GM12801 (cell line): ENCODE measurements around the gene DIP2C.

Experiments used
- TF ChIP-seq, protein P1 (sequence below): IDR thresholded peaks from one replicate; pipeline ENCODE4 v1.5.1; 2011; ENCODE audit warnings: control low read depth; ENCODE audit not compliant: insufficient read length; ENCODE audit errors: extremely low read depth

The DIP2C gene

DNA sequence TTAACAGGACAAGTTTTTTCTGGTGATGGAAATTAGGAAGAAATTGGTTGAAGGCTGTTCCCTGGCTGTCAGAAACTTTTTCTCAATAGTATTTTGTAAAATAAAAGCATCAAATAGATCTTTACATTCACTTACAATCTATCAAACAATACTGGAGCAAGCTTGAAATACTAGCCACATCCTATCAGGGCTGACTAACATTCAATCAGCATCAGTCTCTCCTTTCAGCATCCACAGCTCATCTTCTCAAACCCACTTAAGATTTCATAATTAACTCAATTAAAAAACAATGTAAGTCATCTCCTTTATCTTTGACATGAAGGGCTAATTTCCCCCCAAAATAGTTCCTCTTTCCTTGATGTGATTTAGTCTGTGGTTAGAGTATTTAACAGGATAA lies 80.2 kb downstream of the DIP2C start:
- TF ChIP-seq, protein P1, sequence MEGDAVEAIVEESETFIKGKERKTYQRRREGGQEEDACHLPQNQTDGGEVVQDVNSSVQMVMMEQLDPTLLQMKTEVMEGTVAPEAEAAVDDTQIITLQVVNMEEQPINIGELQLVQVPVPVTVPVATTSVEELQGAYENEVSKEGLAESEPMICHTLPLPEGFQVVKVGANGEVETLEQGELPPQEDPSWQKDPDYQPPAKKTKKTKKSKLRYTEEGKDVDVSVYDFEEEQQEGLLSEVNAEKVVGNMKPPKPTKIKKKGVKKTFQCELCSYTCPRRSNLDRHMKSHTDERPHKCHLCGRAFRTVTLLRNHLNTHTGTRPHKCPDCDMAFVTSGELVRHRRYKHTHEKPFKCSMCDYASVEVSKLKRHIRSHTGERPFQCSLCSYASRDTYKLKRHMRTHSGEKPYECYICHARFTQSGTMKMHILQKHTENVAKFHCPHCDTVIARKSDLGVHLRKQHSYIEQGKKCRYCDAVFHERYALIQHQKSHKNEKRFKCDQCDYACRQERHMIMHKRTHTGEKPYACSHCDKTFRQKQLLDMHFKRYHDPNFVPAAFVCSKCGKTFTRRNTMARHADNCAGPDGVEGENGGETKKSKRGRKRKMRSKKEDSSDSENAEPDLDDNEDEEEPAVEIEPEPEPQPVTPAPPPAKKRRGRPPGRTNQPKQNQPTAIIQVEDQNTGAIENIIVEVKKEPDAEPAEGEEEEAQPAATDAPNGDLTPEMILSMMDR: no peak

DNA sequence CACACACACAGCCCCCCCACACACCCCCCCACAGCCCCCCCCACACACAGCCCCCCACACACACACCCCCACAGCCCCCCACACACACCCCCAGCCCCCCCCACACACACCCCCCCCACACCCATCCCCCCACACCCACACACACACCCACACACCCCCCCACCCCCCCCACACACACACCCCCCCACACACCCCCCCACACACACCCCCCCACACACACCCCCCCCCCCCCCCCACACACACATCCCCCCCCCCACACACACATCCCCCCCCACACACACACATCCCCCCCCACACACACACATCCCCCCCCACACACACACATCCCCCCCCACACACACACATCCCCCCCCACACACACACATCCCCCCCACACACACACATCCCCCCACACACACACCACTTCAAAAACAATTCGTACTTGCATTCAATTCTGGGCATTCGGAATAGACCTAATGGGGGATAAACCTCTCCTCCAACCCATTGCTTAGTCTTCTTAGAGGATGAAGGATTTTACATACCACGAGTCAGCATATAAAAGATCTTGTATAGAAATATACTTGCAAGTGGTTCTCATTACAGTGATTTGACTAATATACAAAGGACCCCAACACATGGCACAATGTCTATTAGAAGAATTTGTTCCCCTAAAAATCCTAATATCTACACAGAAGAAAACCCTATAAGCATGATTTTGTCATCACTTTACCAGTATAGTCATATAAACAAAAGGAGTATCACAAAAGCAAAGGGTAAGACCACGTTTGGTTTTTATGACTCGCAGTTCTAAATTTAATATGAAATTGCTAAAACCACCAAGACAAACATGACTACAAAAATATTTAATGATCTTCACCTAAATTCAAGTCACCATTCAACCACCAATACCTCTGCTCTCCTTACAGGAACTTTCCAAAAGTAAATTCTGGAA lies 80.9 kb downstream of the DIP2C start:
- TF ChIP-seq, protein P1: no peak

DNA sequence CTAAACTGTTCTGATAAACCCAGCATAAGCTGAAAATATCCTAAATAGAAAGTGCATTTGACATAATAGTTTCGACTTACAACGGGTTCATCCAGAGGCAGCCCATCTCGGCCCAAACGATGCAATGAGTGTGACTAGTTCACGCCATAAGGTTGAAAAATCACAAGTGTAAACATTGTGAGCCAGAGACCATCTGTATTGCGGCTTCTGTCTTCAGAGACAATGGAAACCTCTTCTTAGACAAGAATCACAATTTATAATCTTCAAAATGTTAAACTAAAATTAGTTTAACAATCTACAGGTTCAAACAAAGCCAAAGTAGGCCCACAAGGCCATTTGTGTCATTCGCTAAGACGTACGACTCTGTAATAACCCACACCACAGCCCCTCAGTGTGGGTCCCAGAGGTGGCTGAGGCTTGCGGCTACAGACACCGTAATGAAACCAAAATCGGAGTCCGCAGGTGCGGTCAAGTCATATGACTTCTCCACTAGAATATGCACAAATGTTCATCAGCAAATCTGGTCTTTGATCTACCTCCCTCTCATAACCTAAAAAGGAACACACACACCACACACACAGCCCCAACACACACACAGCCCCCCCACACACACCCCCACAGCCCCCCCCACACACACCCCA lies 81.8 kb downstream of the DIP2C start:
- TF ChIP-seq, protein P1: no peak

DNA sequence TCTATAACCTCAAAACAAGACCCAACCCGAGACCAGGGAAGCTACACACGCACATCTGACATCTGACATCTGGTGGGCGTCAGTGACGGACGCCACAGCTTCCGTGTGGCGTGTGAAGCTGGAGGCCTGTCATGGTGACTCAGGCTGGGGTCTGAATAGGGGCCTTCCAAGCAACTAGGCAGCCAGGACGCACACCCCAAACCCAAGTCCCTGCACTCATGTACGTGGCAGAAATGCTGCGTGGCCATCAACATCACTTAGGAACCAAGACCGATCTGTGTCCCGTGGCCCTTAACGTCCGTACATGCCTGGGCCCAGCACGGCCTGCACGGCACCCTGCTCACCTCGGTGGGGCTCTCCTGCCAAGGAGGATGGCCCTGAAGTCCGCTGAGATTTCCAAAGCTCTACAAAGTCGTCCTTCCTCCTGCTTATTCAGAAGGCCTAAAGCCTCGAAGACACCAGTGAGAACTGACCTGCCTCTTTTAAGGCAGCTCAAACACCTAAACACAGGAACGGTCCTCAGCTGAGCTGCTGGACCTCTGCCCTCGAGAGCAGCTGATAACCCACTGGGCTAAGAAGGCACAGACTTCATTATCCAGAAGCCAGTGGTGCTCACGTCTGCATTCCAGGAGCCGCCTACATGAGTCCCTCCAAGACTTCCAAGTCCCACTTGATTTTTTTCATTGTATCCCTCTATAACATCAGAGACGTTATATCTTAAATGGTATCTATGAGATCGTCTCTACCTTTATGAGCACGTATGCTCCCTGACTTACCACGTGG lies 82.5 kb downstream of the DIP2C start:
- TF ChIP-seq, protein P1: no peak

DNA sequence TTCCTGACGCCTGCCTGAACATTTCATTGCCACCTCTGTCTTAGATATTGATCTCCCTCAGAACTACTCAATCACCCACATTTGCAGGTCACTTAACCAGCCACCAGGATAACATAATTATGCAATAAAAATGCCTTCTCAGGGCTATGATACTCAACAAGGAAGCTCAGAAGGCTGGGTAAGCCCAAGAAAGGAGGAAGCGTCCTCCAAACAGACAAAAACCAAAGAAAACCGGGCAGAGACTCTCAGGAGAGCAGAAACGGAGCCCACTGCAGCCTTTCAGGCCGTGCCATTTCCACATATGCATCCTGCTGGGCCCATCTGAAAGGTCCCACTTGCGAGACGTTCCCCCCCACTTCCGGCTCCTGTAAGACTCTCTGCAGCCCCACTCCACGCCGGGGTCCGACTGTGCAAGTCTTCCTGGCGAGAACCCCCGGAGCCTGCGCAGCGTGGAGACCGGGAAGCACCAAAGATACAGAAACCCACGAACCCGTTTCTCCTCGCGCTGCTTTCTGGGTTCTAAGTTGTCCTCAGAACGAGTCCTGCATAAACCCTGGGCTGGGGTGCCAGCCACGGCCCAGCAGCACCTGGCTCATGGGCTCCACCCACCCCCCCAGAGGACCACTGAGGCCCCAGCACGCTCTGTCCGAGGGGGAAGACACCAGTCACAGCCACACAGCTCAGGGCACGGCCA lies 83.7 kb downstream of the DIP2C start:
- TF ChIP-seq, protein P1: no peak

DNA sequence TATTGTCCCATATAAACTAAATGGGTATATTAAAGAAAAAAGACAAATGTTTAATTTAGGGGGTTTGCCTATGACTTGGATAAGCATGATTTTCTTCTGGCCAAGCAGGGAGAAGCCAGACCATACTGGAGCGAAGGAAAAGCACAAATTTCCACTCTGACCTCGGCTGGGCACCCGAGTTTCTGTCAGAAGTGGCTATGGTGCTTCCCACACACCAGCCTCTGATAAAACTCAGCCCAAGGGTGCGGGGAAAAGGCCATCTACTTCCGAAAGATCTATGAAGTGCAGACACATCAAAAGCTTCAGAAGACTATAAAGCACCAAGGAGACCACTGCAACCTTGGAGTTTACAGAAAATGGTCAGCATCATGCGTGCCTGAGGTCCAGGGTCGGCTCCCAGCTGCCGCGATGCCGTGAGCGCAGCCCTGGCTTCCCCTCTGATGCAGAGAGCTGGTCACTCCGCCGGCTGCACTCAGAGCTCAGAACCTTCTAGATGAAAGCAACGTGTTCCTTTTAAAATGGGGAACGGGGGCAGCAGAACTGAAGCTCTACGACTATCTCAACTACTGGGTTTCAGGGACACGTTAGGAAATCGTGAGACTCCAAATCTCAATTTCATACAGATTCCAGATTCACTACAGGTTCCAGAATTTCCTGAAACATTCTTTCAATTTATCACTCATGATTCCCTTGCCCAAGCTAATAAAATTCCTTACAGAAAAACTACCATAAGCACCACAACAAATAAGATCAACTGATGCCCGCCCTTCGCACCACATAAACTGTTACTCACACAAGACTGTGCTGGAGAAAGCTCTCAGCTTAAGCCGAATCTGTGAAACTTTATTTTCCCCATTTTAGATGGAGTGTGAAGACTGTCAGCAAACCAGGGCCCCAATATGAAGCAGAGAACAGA lies 84.5 kb downstream of the DIP2C start:
- TF ChIP-seq, protein P1: no peak
